Type B pancreatic cell (in vitro differentiated cells): Measurements from ENCODE around the gene CHD8. TPM values are rescaled to one million over a fixed set of nuclear protein-coding genes. Genes with fewer than 3 reads are reported as not detected.

ENCODE experiments used
- DNase-seq: peaks from one replicate; pipeline ENCODE4 v3.0.0; 2021; ENCODE audit warnings: mixed read lengths; ENCODE audit not compliant: unreplicated experiment; ENCODE audit errors: extremely low spot score
- H3K27ac Mint-ChIP-seq: 2 replicates; pipeline ENCODE4 v1.8.0; 2021; ENCODE audit warnings: mild to moderate bottlenecking, mixed read lengths
- H3K27me3 Mint-ChIP-seq: 2 replicates; pipeline ENCODE4 v1.8.0; 2021; ENCODE audit warnings: mixed read lengths
- H3K36me3 Mint-ChIP-seq: 2 replicates; pipeline ENCODE4 v1.8.0; 2021; ENCODE audit warnings: mixed read lengths
- H3K4me1 Mint-ChIP-seq: one replicate; pipeline ENCODE4 v1.8.0; 2021; ENCODE audit warnings: mixed read lengths; ENCODE audit not compliant: unreplicated experiment
- H3K4me3 Mint-ChIP-seq: 2 replicates; pipeline ENCODE4 v1.8.0; 2021; ENCODE audit warnings: mild to moderate bottlenecking, mixed read lengths
- H3K9me3 Mint-ChIP-seq: 2 replicates; pipeline ENCODE4 v1.8.0; 2021; ENCODE audit warnings: mixed read lengths
- total RNA-seq: library from RNA; stranded (reverse); gene quantifications from 2 replicates; pipeline ENCODE4 v1.2.1, GENCODE V29; 2021; ENCODE audit warnings: low replicate concordance
- TF ChIP-seq, protein P1 (sequence below): fragments of 200-600 bp; sonication (generic); conservative IDR thresholded peaks from 2 replicates; pipeline ENCODE4 v1.5.0; 2021; ENCODE audit warnings: antibody characterized with exemption, mild to moderate bottlenecking

CHD8 gene
- total RNA-seq, 1 donor from 2014 or later: 112 TPM

DNA sequence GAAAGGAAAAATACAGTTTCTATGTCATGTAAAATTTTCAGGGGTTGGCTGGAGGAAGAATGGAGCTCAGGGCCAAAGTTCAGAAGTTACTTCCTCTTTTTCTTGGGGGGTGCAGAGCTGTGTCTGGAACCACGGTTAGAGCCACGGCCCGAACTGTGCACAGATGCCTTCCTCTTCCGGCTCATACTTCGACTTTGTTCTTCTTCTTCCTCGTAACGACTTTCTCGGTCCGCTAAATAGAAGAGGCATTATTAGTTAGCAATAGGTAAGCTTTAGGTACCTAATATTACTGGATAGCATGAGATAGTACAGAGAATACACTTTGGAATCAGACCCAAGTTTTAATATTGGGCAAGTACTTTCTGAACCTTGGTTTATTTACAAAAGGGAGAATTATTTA is 103.3 kb downstream of the CHD8 start:
- H3K27me3 Mint-ChIP-seq: no peaks in the 10 kb centered on the region
- TF ChIP-seq, protein P1, sequence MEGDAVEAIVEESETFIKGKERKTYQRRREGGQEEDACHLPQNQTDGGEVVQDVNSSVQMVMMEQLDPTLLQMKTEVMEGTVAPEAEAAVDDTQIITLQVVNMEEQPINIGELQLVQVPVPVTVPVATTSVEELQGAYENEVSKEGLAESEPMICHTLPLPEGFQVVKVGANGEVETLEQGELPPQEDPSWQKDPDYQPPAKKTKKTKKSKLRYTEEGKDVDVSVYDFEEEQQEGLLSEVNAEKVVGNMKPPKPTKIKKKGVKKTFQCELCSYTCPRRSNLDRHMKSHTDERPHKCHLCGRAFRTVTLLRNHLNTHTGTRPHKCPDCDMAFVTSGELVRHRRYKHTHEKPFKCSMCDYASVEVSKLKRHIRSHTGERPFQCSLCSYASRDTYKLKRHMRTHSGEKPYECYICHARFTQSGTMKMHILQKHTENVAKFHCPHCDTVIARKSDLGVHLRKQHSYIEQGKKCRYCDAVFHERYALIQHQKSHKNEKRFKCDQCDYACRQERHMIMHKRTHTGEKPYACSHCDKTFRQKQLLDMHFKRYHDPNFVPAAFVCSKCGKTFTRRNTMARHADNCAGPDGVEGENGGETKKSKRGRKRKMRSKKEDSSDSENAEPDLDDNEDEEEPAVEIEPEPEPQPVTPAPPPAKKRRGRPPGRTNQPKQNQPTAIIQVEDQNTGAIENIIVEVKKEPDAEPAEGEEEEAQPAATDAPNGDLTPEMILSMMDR: no peak
- H3K36me3 Mint-ChIP-seq: peaks cover 53% of the 10 kb centered on the region
- no peak overlapping the region for H3K27ac Mint-ChIP-seq
- no peak overlapping the region for H3K4me3 Mint-ChIP-seq
- DNase-seq: no peak
- no peaks in the 10 kb centered on the region for H3K9me3 Mint-ChIP-seq
- H3K4me1 Mint-ChIP-seq: no peaks in the 10 kb centered on the region

- no peaks in the 10 kb centered on the region for H3K4me1 Mint-ChIP-seq
- H3K36me3 Mint-ChIP-seq: peaks cover 42% of the 10 kb centered on the region
- no peak overlapping the region for H3K4me3 Mint-ChIP-seq
- no peak overlapping the region for H3K27ac Mint-ChIP-seq
- no peaks in the 10 kb centered on the region for H3K27me3 Mint-ChIP-seq
- DNase-seq: no peak
- H3K9me3 Mint-ChIP-seq: no peaks in the 10 kb centered on the region
- TF ChIP-seq, protein P1: no peak
Observed at GRCh38 chr14:21350539-21350938, 105.4 kb downstream of the CHD8 start.

GRCh38 chr14:21347201-21347600 is 108.7 kb downstream of the CHD8 start:
- Mint-ChIP-seq H3K9me3 (no peaks in the 10 kb centered on the region), H3K36me3 (peaks cover 17% of the 10 kb centered on the region), H3K4me1 (no peaks in the 10 kb centered on the region), H3K4me3 (no peak overlapping the region), H3K27me3 (no peaks in the 10 kb centered on the region), H3K27ac (no peak overlapping the region)
- DNase-seq: no peak
- TF ChIP-seq, protein P1: no peak

DNA sequence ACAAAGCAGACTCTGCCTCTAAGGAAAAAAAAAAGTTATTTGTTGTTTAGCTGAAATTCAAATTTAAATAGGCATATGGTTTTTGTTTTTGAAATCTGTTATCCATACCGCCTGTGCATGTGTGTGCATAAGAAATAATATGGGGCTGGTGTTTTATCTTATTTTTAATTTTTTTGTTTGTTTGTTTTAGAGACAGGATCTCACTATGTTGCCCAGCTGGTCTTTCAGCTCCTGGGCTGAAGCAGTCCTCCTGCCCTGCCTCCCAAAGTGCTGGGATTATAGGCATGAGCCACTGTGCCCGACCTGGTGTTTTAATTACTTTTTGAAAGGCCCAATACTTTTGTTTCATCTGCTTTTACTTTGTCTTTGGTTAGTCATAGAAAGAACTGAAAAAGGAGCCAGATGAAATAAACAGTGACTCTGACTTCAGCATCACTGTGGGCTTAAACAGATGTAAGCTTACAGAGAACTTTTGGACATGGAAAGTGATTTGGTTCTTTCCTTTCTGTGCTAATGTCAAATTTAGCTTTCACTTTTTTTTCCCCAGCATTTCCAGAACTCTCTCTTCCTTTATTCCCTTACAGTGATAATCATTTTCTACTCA is 109.3 kb downstream of the CHD8 start:
- Mint-ChIP-seq H3K4me3 (no peak overlapping the region), H3K9me3 (no peaks in the 10 kb centered on the region), H3K36me3 (peaks cover 12% of the 10 kb centered on the region), H3K4me1 (no peaks in the 10 kb centered on the region), H3K27ac (no peak overlapping the region), H3K27me3 (no peaks in the 10 kb centered on the region)
- TF ChIP-seq, protein P1: no peak
- no peak for DNase-seq

- H3K27me3 Mint-ChIP-seq: no peaks in the 10 kb centered on the region
- H3K36me3 Mint-ChIP-seq: no peaks in the 10 kb centered on the region
- H3K4me1 Mint-ChIP-seq: no peaks in the 10 kb centered on the region
- TF ChIP-seq, protein P1: no peak
- DNase-seq: no peak
- no peaks in the 10 kb centered on the region for H3K9me3 Mint-ChIP-seq
- H3K4me3 Mint-ChIP-seq: no peak overlapping the region
- no peak overlapping the region for H3K27ac Mint-ChIP-seq
Observed at GRCh38 chr14:21343035-21343794, 112.7 kb downstream of the CHD8 start.

Other genes starting within 250 kb of the CHD8 start
- 474 and 692 TPM in 2 replicates for gene HNRNPC, start 186.7 kb downstream of the CHD8 start, total RNA-seq
- 0.19 and 0.63 TPM in 2 replicates for gene RPGRIP1, start 176.0 kb downstream of the CHD8 start, total RNA-seq
- gene SUPT16H, start 72.1 kb downstream of the CHD8 start, total RNA-seq: 74.2 and 122 TPM in 2 replicates
- gene RAB2B, start 20.8 kb upstream of the CHD8 start, total RNA-seq: 20.7 and 29.4 TPM in 2 replicates
- gene TOX4, start 21.1 kb upstream of the CHD8 start, total RNA-seq: 73.8 and 75.4 TPM in 2 replicates
- gene METTL3, start 55.2 kb upstream of the CHD8 start, total RNA-seq: 50.2 and 68.6 TPM in 2 replicates
- gene SALL2, start 70.2 kb upstream of the CHD8 start, total RNA-seq: 16.2 and 75.8 TPM in 2 replicates
- gene OR10G3, start 124.0 kb upstream of the CHD8 start, total RNA-seq: not detected in 2 replicates
- not detected in 2 replicates for gene OR10G2, start 178.8 kb upstream of the CHD8 start, total RNA-seq
- gene OR4E2, start 197.7 kb upstream of the CHD8 start, total RNA-seq: not detected in 2 replicates
- not detected in 2 replicates for gene OR4E1, start 217.7 kb upstream of the CHD8 start, total RNA-seq